Nephron (organoid): Measurements from ENCODE around the gene LRCH4.

Experiments
- H3K27ac Mint-ChIP-seq, 3 experiments: 2 replicates each; pipeline ENCODE4 v1.8.0; 2020; ENCODE audit warnings: mixed read lengths in 3 of 3, mild to moderate bottlenecking in 2 of 3, moderate library complexity in 1 of 3
- H3K27me3 Mint-ChIP-seq: 2 replicates; pipeline ENCODE4 v1.8.0; 2021; ENCODE audit warnings: low read depth, mild to moderate bottlenecking, moderate library complexity, mixed read lengths
- H3K36me3 Mint-ChIP-seq: 2 replicates; pipeline ENCODE4 v1.8.0; 2020; ENCODE audit warnings: low read depth, mixed read lengths
- H3K4me1 Mint-ChIP-seq: 2 replicates; pipeline ENCODE4 v1.8.0; 2020; ENCODE audit warnings: mixed read lengths
- H3K4me3 Mint-ChIP-seq, 3 experiments: 2 replicates each; pipeline ENCODE4 v1.8.0; 2020; ENCODE audit warnings: mild to moderate bottlenecking in 3 of 3, mixed read lengths in 3 of 3, moderate library complexity in 2 of 3
- H3K9me3 Mint-ChIP-seq: 2 replicates; pipeline ENCODE4 v1.8.0; 2020; ENCODE audit warnings: mixed read lengths
- TF ChIP-seq, protein P1 (sequence below), 3 experiments: fragments of 200-600 bp; sonication (generic); IDR thresholded peaks; one replicate each; pipeline ENCODE4 v1.5.0; 2021; ENCODE audit warnings: antibody characterized with exemption in 3 of 3; ENCODE audit not compliant: unreplicated experiment in 3 of 3

The LRCH4 gene

GRCh38 chr7:100586266-100587025 lies 517 bp upstream of the LRCH4 start, which contains the start of gene FBXO24:
TSS of gene FBXO24 (plus strand) at chr7:100586328. CDS start at chr7:100586626, 298 bp downstream.
- no peaks in the 10 kb centered on the region for H3K9me3 Mint-ChIP-seq
- peaks cover 40% of the 10 kb centered on the region for H3K4me1 Mint-ChIP-seq
- TF ChIP-seq, protein P1, sequence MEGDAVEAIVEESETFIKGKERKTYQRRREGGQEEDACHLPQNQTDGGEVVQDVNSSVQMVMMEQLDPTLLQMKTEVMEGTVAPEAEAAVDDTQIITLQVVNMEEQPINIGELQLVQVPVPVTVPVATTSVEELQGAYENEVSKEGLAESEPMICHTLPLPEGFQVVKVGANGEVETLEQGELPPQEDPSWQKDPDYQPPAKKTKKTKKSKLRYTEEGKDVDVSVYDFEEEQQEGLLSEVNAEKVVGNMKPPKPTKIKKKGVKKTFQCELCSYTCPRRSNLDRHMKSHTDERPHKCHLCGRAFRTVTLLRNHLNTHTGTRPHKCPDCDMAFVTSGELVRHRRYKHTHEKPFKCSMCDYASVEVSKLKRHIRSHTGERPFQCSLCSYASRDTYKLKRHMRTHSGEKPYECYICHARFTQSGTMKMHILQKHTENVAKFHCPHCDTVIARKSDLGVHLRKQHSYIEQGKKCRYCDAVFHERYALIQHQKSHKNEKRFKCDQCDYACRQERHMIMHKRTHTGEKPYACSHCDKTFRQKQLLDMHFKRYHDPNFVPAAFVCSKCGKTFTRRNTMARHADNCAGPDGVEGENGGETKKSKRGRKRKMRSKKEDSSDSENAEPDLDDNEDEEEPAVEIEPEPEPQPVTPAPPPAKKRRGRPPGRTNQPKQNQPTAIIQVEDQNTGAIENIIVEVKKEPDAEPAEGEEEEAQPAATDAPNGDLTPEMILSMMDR (IDR thresholded peaks at IDR 0.05; ENCODE audit: unreplicated experiment in 3 of 3): no peak
- no peaks in the 10 kb centered on the region for H3K36me3 Mint-ChIP-seq
- no peaks in the 10 kb centered on the region for H3K27me3 Mint-ChIP-seq
- H3K4me3 Mint-ChIP-seq: peak within 1 kb of the TSS; percentile 93 to 98 (median 96)
- H3K27ac Mint-ChIP-seq: peak within 1 kb of the TSS; percentile 94 to 97 (median 97)

- H3K4me1 Mint-ChIP-seq: peaks cover 33% of the 10 kb centered on the region
- no peaks in the 10 kb centered on the region for H3K9me3 Mint-ChIP-seq
- H3K36me3 Mint-ChIP-seq: no peaks in the 10 kb centered on the region
- no peaks in the 10 kb centered on the region for H3K27me3 Mint-ChIP-seq
- H3K4me3 Mint-ChIP-seq: peak overlapping the region; percentile 93 to 98 (median 96)
- TF ChIP-seq, protein P1 (IDR thresholded peaks at IDR 0.05; ENCODE audit: unreplicated experiment in 3 of 3): no peak
- H3K27ac Mint-ChIP-seq: peak overlapping the region; percentile 83 to 97 (median 88)
These were observed 1.0 kb downstream of the LRCH4 start for GRCh38 chr7:100584683-100585510.

DNA sequence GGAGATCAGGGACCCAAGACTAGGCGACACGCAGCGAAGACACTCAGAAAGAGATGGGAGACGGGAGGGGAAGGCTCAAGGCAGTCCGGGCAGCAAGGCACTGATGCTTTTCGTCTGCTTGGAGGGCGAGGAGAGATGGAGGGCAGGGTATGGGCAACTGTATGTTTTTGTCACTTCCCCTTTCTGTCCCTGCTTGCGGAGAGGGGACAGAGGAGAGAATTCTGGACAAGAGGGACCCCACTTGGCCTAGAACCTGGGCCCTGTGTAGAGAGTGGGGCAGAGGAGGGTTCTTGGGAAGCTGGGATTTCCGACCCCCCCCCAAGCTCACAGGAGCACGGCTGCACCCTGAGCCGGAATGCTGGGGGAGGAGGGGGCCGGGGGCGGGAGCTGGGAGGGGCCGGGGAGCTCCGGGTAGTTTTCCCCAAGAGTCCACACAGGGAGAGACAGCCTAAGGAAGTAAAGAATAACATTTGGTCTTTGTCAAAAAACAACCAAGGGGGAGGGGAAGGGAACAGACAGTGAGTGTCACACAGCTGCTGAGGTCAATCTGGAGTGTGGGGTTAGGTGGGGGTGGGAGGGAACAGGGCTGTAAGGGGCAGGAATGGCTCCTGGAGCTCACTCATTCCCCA lies 1.8 kb downstream of the LRCH4 start:
- Mint-ChIP-seq H3K27me3 (no peaks in the 10 kb centered on the region), H3K27ac (peak overlapping the region; percentile 83 to 97 (median 88)), H3K4me3 (peak overlapping the region; percentile 93 to 98 (median 96)), H3K36me3 (no peaks in the 10 kb centered on the region), H3K4me1 (peaks cover 25% of the 10 kb centered on the region), H3K9me3 (no peaks in the 10 kb centered on the region)
- TF ChIP-seq, protein P1 (IDR thresholded peaks at IDR 0.05; ENCODE audit: unreplicated experiment in 3 of 3): no peak

- no peaks in the 10 kb centered on the region for H3K27me3 Mint-ChIP-seq
- H3K27ac Mint-ChIP-seq: peak overlapping the region; percentile 83 to 97 (median 88)
- TF ChIP-seq, protein P1 (IDR thresholded peaks at IDR 0.05; ENCODE audit: unreplicated experiment in 3 of 3): no peak
- H3K9me3 Mint-ChIP-seq: no peaks in the 10 kb centered on the region
- peaks cover 5% of the 10 kb centered on the region for H3K36me3 Mint-ChIP-seq
- peak overlapping the region; percentile 93 to 98 (median 96) for H3K4me3 Mint-ChIP-seq
- peaks cover 19% of the 10 kb centered on the region for H3K4me1 Mint-ChIP-seq
These were observed 2.5 kb downstream of the LRCH4 start for GRCh38 chr7:100583132-100584053.

DNA sequence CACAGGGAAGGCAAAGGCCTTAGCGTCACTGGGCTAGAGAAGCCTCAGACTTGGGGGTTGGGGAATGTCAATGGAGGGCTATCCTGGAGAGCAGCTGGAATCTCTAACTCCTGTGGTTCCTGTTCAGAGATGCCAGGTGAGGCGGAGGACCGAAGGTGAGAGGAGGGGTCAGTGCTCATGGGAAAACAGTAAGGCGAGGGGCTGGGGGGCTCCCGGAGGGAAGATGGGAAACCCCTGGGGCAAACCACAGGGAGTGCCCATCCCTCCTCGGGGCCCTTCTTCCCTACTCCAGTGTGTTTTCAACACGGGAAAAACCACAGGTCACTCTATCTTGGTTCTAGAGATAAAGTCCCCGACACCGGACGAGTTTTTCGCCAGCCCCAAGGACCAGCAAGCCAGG lies 3.3 kb downstream of the LRCH4 start:
- Mint-ChIP-seq H3K4me3 (peak overlapping the region; percentile 37 to 96 (median 93)), H3K4me1 (peaks cover 16% of the 10 kb centered on the region), H3K27ac (peak overlapping the region in 2 of 3 experiments; percentile 83 to 97), H3K27me3 (no peaks in the 10 kb centered on the region), H3K36me3 (peaks cover 5% of the 10 kb centered on the region), H3K9me3 (no peaks in the 10 kb centered on the region)
- TF ChIP-seq, protein P1 (IDR thresholded peaks at IDR 0.05; ENCODE audit: unreplicated experiment in 3 of 3): no peak
